Type B pancreatic cell (in vitro differentiated cells): ENCODE results near the gene TENM4. TPM values are rescaled to one million over a fixed set of nuclear protein-coding genes. Genes with fewer than 3 reads are reported as not detected.

ENCODE experiments used
- DNase-seq: peaks from one replicate; pipeline ENCODE4 v3.0.0; 2021; ENCODE audit warnings: mixed read lengths; ENCODE audit not compliant: unreplicated experiment; ENCODE audit errors: extremely low spot score
- H3K27ac Mint-ChIP-seq: 2 replicates; pipeline ENCODE4 v1.8.0; 2021; ENCODE audit warnings: mild to moderate bottlenecking, mixed read lengths
- H3K27me3 Mint-ChIP-seq: 2 replicates; pipeline ENCODE4 v1.8.0; 2021; ENCODE audit warnings: mixed read lengths
- H3K36me3 Mint-ChIP-seq: 2 replicates; pipeline ENCODE4 v1.8.0; 2021; ENCODE audit warnings: mixed read lengths
- H3K4me1 Mint-ChIP-seq: one replicate; pipeline ENCODE4 v1.8.0; 2021; ENCODE audit warnings: mixed read lengths; ENCODE audit not compliant: unreplicated experiment
- H3K4me3 Mint-ChIP-seq: 2 replicates; pipeline ENCODE4 v1.8.0; 2021; ENCODE audit warnings: mild to moderate bottlenecking, mixed read lengths
- H3K9me3 Mint-ChIP-seq: 2 replicates; pipeline ENCODE4 v1.8.0; 2021; ENCODE audit warnings: mixed read lengths
- long read RNA-seq: library from polyadenylated mRNA; unstranded; transcript quantifications from one replicate; pipeline ENCODE4 v2.0.0, GENCODE V29; 2020
- total RNA-seq: library from RNA; stranded (reverse); gene quantifications from 2 replicates; pipeline ENCODE4 v1.2.1, GENCODE V29; 2021; ENCODE audit warnings: low replicate concordance
- TF ChIP-seq, protein P1 (sequence below): fragments of 200-600 bp; sonication (generic); conservative IDR thresholded peaks from 2 replicates; pipeline ENCODE4 v1.5.0; 2021; ENCODE audit warnings: antibody characterized with exemption, mild to moderate bottlenecking

Gene TENM4
- total RNA-seq: 33.4 and 156 TPM in 2 replicates
- long read RNA-seq, partial matches to known transcripts: 0 of 17 reads
- long read RNA-seq, other reads (novel, unspliced or antisense): 17 of 17 reads

- Mint-ChIP-seq H3K36me3 (no peaks in the 10 kb centered on the region), H3K27ac (peak within 1 kb of the TSS; percentile 76), H3K4me3 (peak within 1 kb of the TSS; percentile 90), H3K4me1 (peaks cover 29% of the 10 kb centered on the region), H3K9me3 (no peaks in the 10 kb centered on the region), H3K27me3 (peaks cover 54% of the 10 kb centered on the region)
- TF ChIP-seq, protein P1, sequence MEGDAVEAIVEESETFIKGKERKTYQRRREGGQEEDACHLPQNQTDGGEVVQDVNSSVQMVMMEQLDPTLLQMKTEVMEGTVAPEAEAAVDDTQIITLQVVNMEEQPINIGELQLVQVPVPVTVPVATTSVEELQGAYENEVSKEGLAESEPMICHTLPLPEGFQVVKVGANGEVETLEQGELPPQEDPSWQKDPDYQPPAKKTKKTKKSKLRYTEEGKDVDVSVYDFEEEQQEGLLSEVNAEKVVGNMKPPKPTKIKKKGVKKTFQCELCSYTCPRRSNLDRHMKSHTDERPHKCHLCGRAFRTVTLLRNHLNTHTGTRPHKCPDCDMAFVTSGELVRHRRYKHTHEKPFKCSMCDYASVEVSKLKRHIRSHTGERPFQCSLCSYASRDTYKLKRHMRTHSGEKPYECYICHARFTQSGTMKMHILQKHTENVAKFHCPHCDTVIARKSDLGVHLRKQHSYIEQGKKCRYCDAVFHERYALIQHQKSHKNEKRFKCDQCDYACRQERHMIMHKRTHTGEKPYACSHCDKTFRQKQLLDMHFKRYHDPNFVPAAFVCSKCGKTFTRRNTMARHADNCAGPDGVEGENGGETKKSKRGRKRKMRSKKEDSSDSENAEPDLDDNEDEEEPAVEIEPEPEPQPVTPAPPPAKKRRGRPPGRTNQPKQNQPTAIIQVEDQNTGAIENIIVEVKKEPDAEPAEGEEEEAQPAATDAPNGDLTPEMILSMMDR: peak; percentile 66
- peak; percentile 84 for DNase-seq
Observed at GRCh38 chr11:79440571-79441460, at the start of gene TENM4. TENM4 (minus strand) TSS chr11:79441030; CDS start chr11:79069944, 371,086 bp downstream.

DNA sequence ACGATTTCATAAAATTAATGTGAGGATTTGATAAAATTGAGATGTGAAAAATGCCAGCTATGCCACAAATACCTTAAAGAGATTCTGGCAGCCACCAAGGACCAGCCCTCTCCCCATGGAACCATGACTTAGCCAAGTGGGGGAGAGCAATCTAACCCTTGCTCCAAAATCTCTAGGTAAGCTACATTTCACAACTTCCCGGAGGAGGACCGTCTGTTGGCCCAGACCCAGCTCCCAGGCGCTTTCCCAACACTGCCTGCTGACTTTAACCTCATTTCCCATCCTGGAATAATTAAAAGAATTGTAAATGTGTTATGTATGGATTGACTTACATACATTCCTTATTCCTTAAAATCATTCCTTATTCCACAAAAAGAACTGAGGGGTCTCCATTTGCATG is 47.5 kb upstream of the TENM4 start:
- TF ChIP-seq, protein P1: no peak
- Mint-ChIP-seq H3K4me1 (peaks cover 12% of the 10 kb centered on the region), H3K27me3 (peaks cover 22% of the 10 kb centered on the region), H3K9me3 (no peaks in the 10 kb centered on the region), H3K4me3 (no peak overlapping the region), H3K36me3 (no peaks in the 10 kb centered on the region), H3K27ac (no peak overlapping the region)
- no peak for DNase-seq

- TF ChIP-seq, protein P1: no peak
- DNase-seq: no peak
- no peaks in the 10 kb centered on the region for H3K9me3 Mint-ChIP-seq
- peaks cover 22% of the 10 kb centered on the region for H3K27me3 Mint-ChIP-seq
- H3K36me3 Mint-ChIP-seq: no peaks in the 10 kb centered on the region
- peaks cover 12% of the 10 kb centered on the region for H3K4me1 Mint-ChIP-seq
- no peak overlapping the region for H3K4me3 Mint-ChIP-seq
- H3K27ac Mint-ChIP-seq: no peak overlapping the region
Observed at GRCh38 chr11:79487412-79487811, 46.6 kb upstream of the TENM4 start.

- no peak overlapping the region for H3K27ac Mint-ChIP-seq
- H3K4me1 Mint-ChIP-seq: peaks cover 12% of the 10 kb centered on the region
- H3K9me3 Mint-ChIP-seq: no peaks in the 10 kb centered on the region
- DNase-seq: no peak
- no peaks in the 10 kb centered on the region for H3K36me3 Mint-ChIP-seq
- H3K27me3 Mint-ChIP-seq: peaks cover 22% of the 10 kb centered on the region
- TF ChIP-seq, protein P1: no peak
- H3K4me3 Mint-ChIP-seq: no peak overlapping the region
Observed at GRCh38 chr11:79486242-79486984, 45.6 kb upstream of the TENM4 start.

GRCh38 chr11:79485694-79486093 is 44.9 kb upstream of the TENM4 start:
- Mint-ChIP-seq H3K9me3 (no peaks in the 10 kb centered on the region), H3K27ac (no peak overlapping the region), H3K27me3 (peaks cover 22% of the 10 kb centered on the region), H3K36me3 (no peaks in the 10 kb centered on the region), H3K4me3 (no peak overlapping the region), H3K4me1 (peaks cover 12% of the 10 kb centered on the region)
- TF ChIP-seq, protein P1: no peak
- DNase-seq: no peak
